WTC11 (cell line): ENCODE data around the gene SH3TC2. TPM values are rescaled to one million over a fixed set of nuclear protein-coding genes. Genes with fewer than 3 reads are reported as not detected.

Experiments used
- ATAC-seq: fragments of 200-7000 bp; cut with Tn5 transposase; 2 replicates; pipeline ENCODE4 v1.10.0; 2021; ENCODE audit warnings: mild to moderate bottlenecking, moderate library complexity
- CTCF ChIA-PET: fragments of 300-600 bp; sonication (Branson Sonifier 250); formaldehyde crosslinking; loops from one replicate; lab custom pipeline; 2021; ENCODE audit warnings: antibody characterized with exemption; lab: Charles Lee
- POLR2A ChIA-PET: fragments of 350-600 bp; sonication (Branson Sonifier 250); formaldehyde crosslinking; loops from one replicate; lab custom pipeline; 2021; ENCODE audit warnings: antibody characterized with exemption; lab: Charles Lee
- DNase-seq: peaks from one replicate; pipeline ENCODE4 v3.0.0; 2021; ENCODE audit warnings: low spot score
- H3K27ac Mint-ChIP-seq: 2 replicates; pipeline ENCODE4 v1.8.0; 2021; ENCODE audit warnings: mixed read lengths
- H3K27me3 Mint-ChIP-seq: 2 replicates; pipeline ENCODE4 v1.8.0; 2021; ENCODE audit warnings: low read depth, mild to moderate bottlenecking, moderate library complexity, mixed read lengths
- H3K36me3 Mint-ChIP-seq: 2 replicates; pipeline ENCODE4 v1.8.0; 2021; ENCODE audit warnings: mixed read lengths
- H3K4me1 Mint-ChIP-seq: 2 replicates; pipeline ENCODE4 v1.8.0; 2022; ENCODE audit warnings: mixed read lengths
- H3K4me3 Mint-ChIP-seq: 2 replicates; pipeline ENCODE4 v1.8.0; 2021; ENCODE audit warnings: mild to moderate bottlenecking, moderate library complexity, mixed read lengths
- H3K9me3 Mint-ChIP-seq: 2 replicates; pipeline ENCODE4 v1.8.0; 2021; ENCODE audit warnings: mixed read lengths
- ERG ChIP-seq: fragments of 250-450 bp; sonication (Bioruptor Pico); IDR thresholded peaks from 2 replicates; pipeline ENCODE4 v1.8.0; 2021; ENCODE audit warnings: mild to moderate bottlenecking
- FOXJ3 ChIP-seq: sonication (generic); formaldehyde crosslinking; IDR thresholded peaks from 2 replicates; pipeline ENCODE4 v1.9.0; 2021; ENCODE audit warnings: missing genetic modification reagents, mild to moderate bottlenecking, borderline replicate concordance
- FOXP1 ChIP-seq: sonication (generic); formaldehyde crosslinking; IDR thresholded peaks from 2 replicates; pipeline ENCODE4 v1.8.0; 2022; ENCODE audit warnings: missing genetic modification reagents, mild to moderate bottlenecking, moderate library complexity, borderline replicate concordance
- GABPB1 ChIP-seq: sonication (generic); formaldehyde crosslinking; IDR thresholded peaks from 2 replicates; pipeline ENCODE4 v1.8.1; 2023; ENCODE audit warnings: mild to moderate bottlenecking, missing genetic modification reagents
- GTF2I ChIP-seq: fragments of 250-450 bp; sonication (Bioruptor Pico); conservative IDR thresholded peaks from 2 replicates; pipeline ENCODE4 v1.4.0; 2021; ENCODE audit warnings: mild to moderate bottlenecking
- MXD4 ChIP-seq: fragments of 250-450 bp; sonication (Bioruptor Pico); IDR thresholded peaks from 2 replicates; pipeline ENCODE4 v1.8.0; 2021; ENCODE audit warnings: mild to moderate bottlenecking, moderate library complexity, borderline replicate concordance
- NFATC4 ChIP-seq: fragments of 250-450 bp; sonication (Bioruptor Pico); IDR thresholded peaks from 2 replicates; pipeline ENCODE4 v1.9.0; 2021; ENCODE audit warnings: mild to moderate bottlenecking
- NFE2L1 ChIP-seq: sonication (generic); formaldehyde crosslinking; IDR thresholded peaks from 2 replicates; pipeline ENCODE4 v1.8.1; 2023; ENCODE audit warnings: missing genetic modification reagents
- NR1H2 ChIP-seq: sonication (generic); formaldehyde crosslinking; IDR thresholded peaks from 2 replicates; pipeline ENCODE4 v1.9.0; 2021; ENCODE audit warnings: mild to moderate bottlenecking, moderate library complexity, missing genetic modification reagents
- NR3C1 ChIP-seq: sonication (generic); formaldehyde crosslinking; conservative IDR thresholded peaks from 2 replicates; pipeline ENCODE4 v1.8.1; 2023; ENCODE audit warnings: low read depth, mild to moderate bottlenecking, missing genetic modification reagents
- SMAD4 ChIP-seq: sonication (generic); formaldehyde crosslinking; IDR thresholded peaks from 2 replicates; pipeline ENCODE4 v1.8.0; 2022; ENCODE audit warnings: mild to moderate bottlenecking, missing genetic modification reagents
- ZNF138 ChIP-seq: sonication (generic); formaldehyde crosslinking; conservative IDR thresholded peaks from 2 replicates; pipeline ENCODE4 v1.8.1; 2022; ENCODE audit warnings: mild to moderate bottlenecking, moderate library complexity, missing genetic modification reagents
- ZNF219 ChIP-seq: sonication (generic); formaldehyde crosslinking; IDR thresholded peaks from 2 replicates; pipeline ENCODE4 v1.8.0; 2023; ENCODE audit warnings: missing genetic modification reagents, mild to moderate bottlenecking, borderline replicate concordance
- ZNF263 ChIP-seq: sonication (generic); formaldehyde crosslinking; IDR thresholded peaks from 2 replicates; pipeline ENCODE4 v1.8.1; 2022; ENCODE audit warnings: low read depth, mild to moderate bottlenecking, moderate library complexity, missing genetic modification reagents
- ZNF281 ChIP-seq: sonication (generic); formaldehyde crosslinking; IDR thresholded peaks from 2 replicates; pipeline ENCODE4 v1.8.0; 2023; ENCODE audit warnings: mild to moderate bottlenecking, missing genetic modification reagents
- ZNF396 ChIP-seq: fragments of 250-450 bp; sonication (Bioruptor Pico); IDR thresholded peaks from 2 replicates; pipeline ENCODE4 v1.8.0; 2021; ENCODE audit warnings: mild to moderate bottlenecking, moderate library complexity, borderline replicate concordance
- ZNF416 ChIP-seq: fragments of 250-450 bp; sonication (Bioruptor Pico); IDR thresholded peaks from 2 replicates; pipeline ENCODE4 v1.9.0; 2021; ENCODE audit warnings: mild to moderate bottlenecking, inconsistent platforms
- ZNF512 ChIP-seq: sonication (generic); formaldehyde crosslinking; IDR thresholded peaks from 2 replicates; pipeline ENCODE4 v1.8.1; 2022; ENCODE audit warnings: missing genetic modification reagents, borderline replicate concordance
- ZSCAN18 ChIP-seq: fragments of 250-450 bp; sonication (Bioruptor Pico); IDR thresholded peaks from 2 replicates; pipeline ENCODE4 v2.1.2; 2022; ENCODE audit warnings: mild to moderate bottlenecking, moderate library complexity
- total RNA-seq: library from RNA; stranded (reverse); gene quantifications from 3 replicates; pipeline ENCODE4 v1.2.3, GENCODE V29; 2021
- TF ChIP-seq, protein P1 (sequence below): sonication (generic); formaldehyde crosslinking; IDR thresholded peaks from 2 replicates; pipeline ENCODE4 v1.8.1; 2022; ENCODE audit warnings: low read depth, missing genetic modification reagents, borderline replicate concordance
- TF ChIP-seq, protein P2 (sequence below): sonication (generic); formaldehyde crosslinking; IDR thresholded peaks from 2 replicates; pipeline ENCODE4 v1.8.0; 2023; ENCODE audit warnings: missing genetic modification reagents

Gene SH3TC2
- total RNA-seq, 1 experiment from 2014 or later: 0.61 TPM

- Mint-ChIP-seq H3K27me3 (no peaks in the 10 kb centered on the region; the same call in 1 of the 2 replicates), H3K9me3 (peaks cover 24% of the 10 kb centered on the region), H3K4me1 (no peaks in the 10 kb centered on the region), H3K36me3 (peaks cover 5% of the 10 kb centered on the region), H3K27ac (no peak overlapping the region), H3K4me3 (no peak overlapping the region)
- no peak for TF ChIP-seq ERG (CRISPR knock-in tag)
- no peak for TF ChIP-seq MXD4 (CRISPR knock-in tag)
- no peak for TF ChIP-seq SMAD4 (CRISPR knock-in tag)
- TF ChIP-seq NR3C1 (CRISPR knock-in tag): no peak
- no peak for TF ChIP-seq ZNF281
- TF ChIP-seq ZNF263 (CRISPR knock-in tag): no peak
- TF ChIP-seq GABPB1 (CRISPR knock-in tag): no peak
- CTCF ChIA-PET: interaction anchor here (1.3 kb wide), 1 partner anchor 142 kb away, joined by 3 read pairs; no protein-coding TSS in a partner anchor
- no peak for ATAC-seq
- no peak for DNase-seq
- POLR2A ChIA-PET: no interaction called here
Measured at GRCh38 chr5:149054416-149054815, 8.4 kb downstream of the SH3TC2 start.

GRCh38 chr5:149053072-149053695 is 9.7 kb downstream of the SH3TC2 start:
- TF ChIP-seq FOXP1 (no peak), ERG (CRISPR knock-in tag) (no peak), NR1H2 (no peak), ZNF138 (CRISPR knock-in tag) (no peak), NFE2L1 (no peak), ZNF416 (CRISPR knock-in tag) (no peak), ZSCAN18 (CRISPR knock-in tag) (no peak), FOXJ3 (CRISPR knock-in tag) (no peak)
- H3K27ac Mint-ChIP-seq: no peak overlapping the region
- H3K36me3 Mint-ChIP-seq: peaks cover 4% of the 10 kb centered on the region
- no peaks in the 10 kb centered on the region for H3K4me1 Mint-ChIP-seq
- H3K9me3 Mint-ChIP-seq: peaks cover 16% of the 10 kb centered on the region
- H3K4me3 Mint-ChIP-seq: no peak overlapping the region
- DNase-seq (no peak), ATAC-seq (no peak)
- POLR2A ChIA-PET: no interaction called here
- CTCF ChIA-PET: interaction anchor here (1.3 to 1.5 kb wide), 2 partner anchors 61 to 141 kb away, joined by 3 to 5 read pairs; no protein-coding TSS in a partner anchor
- no peaks in the 10 kb centered on the region; the same call in 1 of the 2 replicates for H3K27me3 Mint-ChIP-seq

- POLR2A ChIA-PET: no interaction called here
- no peaks in the 10 kb centered on the region for H3K9me3 Mint-ChIP-seq
- ATAC-seq (no peak), DNase-seq (no peak)
- no peak overlapping the region for H3K27ac Mint-ChIP-seq
- peaks cover 6% of the 10 kb centered on the region for H3K4me1 Mint-ChIP-seq
- H3K27me3 Mint-ChIP-seq: no peaks in the 10 kb centered on the region; the same call in 1 of the 2 replicates
- H3K4me3 Mint-ChIP-seq: no peak overlapping the region
- CTCF ChIA-PET: interaction anchor here (0.8 to 1.3 kb wide), 4 partner anchors 14 to 308 kb away, joined by 3 to 6 read pairs (median 4); no protein-coding TSS in a partner anchor
- no peaks in the 10 kb centered on the region for H3K36me3 Mint-ChIP-seq
- TF ChIP-seq, protein P1, sequence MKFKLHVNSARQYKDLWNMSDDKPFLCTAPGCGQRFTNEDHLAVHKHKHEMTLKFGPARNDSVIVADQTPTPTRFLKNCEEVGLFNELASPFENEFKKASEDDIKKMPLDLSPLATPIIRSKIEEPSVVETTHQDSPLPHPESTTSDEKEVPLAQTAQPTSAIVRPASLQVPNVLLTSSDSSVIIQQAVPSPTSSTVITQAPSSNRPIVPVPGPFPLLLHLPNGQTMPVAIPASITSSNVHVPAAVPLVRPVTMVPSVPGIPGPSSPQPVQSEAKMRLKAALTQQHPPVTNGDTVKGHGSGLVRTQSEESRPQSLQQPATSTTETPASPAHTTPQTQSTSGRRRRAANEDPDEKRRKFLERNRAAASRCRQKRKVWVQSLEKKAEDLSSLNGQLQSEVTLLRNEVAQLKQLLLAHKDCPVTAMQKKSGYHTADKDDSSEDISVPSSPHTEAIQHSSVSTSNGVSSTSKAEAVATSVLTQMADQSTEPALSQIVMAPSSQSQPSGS (CRISPR knock-in tag): no peak
- no peak for TF ChIP-seq ZNF512 (CRISPR knock-in tag)
- no peak for TF ChIP-seq ZNF219 (CRISPR knock-in tag)
- TF ChIP-seq, protein P2, sequence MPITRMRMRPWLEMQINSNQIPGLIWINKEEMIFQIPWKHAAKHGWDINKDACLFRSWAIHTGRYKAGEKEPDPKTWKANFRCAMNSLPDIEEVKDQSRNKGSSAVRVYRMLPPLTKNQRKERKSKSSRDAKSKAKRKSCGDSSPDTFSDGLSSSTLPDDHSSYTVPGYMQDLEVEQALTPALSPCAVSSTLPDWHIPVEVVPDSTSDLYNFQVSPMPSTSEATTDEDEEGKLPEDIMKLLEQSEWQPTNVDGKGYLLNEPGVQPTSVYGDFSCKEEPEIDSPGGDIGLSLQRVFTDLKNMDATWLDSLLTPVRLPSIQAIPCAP (CRISPR knock-in tag): no peak
- TF ChIP-seq NFATC4: no peak
- TF ChIP-seq GTF2I (CRISPR knock-in tag): no peak
- TF ChIP-seq ZNF396: no peak
Measured at GRCh38 chr5:149049371-149049781, 13.5 kb downstream of the SH3TC2 start.
